ENCODE results near the gene NSFL1C.

NSFL1C gene

GRCh38 chr20:1462834-1463233, 3.8 kb downstream of the NSFL1C start:
- no peak for DNase-seq (ENCODE audit: extremely low read depth in 1 of 2, low read depth in 1 of 2)

DNA sequence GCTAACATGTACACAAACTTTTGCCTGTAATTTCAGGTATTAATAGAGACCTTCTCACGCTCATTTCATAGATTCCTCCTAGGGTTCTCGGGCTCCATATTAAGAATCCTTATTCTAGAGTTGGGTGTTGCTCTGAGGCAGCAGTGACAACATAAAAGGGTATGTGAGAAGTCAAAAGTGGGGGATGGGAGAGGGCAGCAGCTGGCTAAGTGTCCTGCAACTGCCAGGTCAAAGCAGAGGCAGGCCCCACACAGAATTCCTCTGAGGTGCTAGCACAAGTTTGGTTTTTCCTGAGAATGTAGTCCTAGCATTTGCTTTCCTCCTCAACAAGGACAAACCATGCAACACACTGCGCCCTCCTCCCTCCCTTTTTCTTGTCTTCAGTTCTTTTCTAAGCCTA, 4.6 kb downstream of the NSFL1C start:
- DNase-seq (ENCODE audit: extremely low read depth in 1 of 2, low read depth in 1 of 2), result no peak

DNA sequence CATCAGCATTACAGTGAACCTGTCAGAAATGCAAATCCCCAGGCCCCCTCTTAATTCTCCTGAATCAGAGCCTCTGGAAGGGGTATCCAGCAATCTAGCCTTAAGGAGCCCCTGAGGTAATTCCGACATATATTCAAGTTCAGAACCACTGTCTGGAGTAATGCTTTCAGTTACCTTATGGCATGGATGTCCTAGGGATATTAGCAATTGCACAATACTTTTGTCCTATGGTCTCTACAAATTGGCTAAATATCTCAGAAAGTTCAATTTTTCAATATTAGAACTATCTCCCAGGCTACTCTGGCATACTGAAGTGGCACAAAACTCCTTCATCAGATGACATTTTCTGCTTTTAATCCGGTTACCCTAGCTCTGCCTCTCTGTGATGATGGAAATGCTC, 6.4 kb downstream of the NSFL1C start:
- DNase-seq (ENCODE audit: extremely low read depth in 1 of 2, low read depth in 1 of 2), result no peak

DNA sequence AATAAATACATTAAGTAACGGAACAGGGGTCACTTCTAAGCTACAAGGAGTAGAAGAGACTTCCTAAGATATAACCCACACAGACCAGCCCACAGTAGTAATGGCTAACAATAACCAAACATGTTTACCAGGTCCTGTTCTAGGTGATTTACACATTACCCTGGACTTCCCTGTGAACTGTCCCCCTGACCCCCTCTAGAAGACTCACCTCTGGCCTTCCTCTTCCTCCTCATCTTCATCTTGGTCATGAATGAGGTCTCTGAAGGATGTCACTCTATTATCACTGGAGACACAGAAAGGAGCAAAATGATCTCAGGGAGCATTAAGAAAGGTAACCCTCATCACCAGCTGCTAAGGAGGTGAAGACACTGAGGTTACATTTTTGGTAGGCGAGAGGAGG, 8.7 kb downstream of the NSFL1C start:
- DNase-seq (ENCODE audit: extremely low read depth in 1 of 2, low read depth in 1 of 2), result no peak

DNA sequence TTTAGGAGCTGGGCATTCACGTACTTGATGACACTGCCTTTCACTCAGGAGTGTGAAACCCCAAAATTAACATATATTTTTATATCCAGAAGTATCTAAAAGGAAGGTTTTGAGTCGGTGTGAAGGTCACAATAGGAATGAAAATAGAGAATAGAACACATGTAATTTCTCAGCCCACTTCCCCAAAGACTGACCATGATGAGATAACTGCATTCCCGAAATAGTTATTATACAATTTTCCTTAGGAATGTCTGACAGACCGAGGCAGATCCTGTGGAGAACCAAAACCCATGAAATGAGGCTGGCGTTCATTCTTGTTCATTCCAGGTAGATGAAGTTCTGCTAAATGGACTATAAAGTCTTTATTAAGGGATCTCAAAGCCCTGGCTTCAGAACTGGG, 10.3 kb downstream of the NSFL1C start:
- no peak for DNase-seq (ENCODE audit: extremely low read depth in 1 of 2, low read depth in 1 of 2)

DNA sequence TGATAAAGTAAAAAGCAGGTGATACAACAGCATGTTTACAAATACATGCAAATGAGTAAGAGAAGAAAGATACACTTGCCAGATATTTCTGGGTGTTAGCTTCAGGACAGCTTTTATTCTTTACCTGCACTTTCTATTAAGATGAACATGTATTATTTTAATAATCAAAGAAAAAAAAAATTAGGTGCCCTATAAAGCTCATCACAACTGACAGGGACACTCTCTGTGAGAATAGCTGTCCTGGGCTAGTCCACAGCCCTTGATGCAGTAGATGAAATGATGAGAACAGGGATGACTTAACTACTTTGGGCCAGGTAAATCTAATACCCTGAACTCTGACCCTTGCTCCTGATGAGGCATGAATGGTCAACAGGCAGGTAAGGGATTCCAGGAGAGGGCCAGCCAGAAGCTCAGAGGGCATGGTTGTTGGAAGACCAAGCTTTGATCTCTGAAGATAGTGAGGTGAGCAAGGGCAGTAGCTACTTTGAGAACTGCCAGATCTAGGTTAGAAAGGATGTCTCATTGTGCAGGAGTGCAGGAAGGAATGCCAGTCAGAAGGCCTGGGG, 15.6 kb downstream of the NSFL1C start:
- DNase-seq (ENCODE audit: extremely low read depth in 1 of 2, low read depth in 1 of 2), result no peak

GRCh38 chr20:1449370-1449769, 17.3 kb downstream of the NSFL1C start:
- DNase-seq (ENCODE audit: extremely low read depth in 1 of 2, low read depth in 1 of 2), result no peak

DNA sequence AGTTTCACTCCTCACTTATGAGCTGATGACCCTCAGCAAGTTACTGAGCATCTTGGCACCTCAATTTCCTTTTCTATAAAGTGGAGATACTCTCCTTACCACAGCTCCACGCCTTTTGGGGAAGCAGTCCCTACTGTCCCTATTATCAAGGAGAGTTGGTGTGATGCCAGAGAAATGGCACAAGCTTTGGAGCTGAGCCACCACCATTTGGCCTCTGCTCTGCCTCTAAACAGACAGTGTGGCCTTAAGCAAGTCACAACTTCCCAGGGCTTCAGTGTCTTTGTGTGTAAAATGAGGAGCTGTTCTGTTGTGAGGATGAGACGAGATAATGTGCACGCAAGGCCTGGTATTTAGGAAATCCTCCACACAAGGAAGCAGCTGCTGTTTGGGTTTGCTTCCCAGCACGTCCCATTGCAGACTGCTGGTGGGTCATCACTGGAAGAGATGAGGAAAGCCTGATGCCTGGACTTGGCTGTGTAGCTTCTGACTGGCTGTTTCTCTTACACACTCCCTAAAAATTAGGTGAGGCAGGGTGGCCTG, 18.5 kb downstream of the NSFL1C start:
- no peak for DNase-seq (ENCODE audit: extremely low read depth in 1 of 2, low read depth in 1 of 2)

- DNase-seq (ENCODE audit: extremely low read depth in 1 of 2, low read depth in 1 of 2), result no peak
Observed at GRCh38 chr20:1446536-1446935, 20.1 kb downstream of the NSFL1C start.

GRCh38 chr20:1443085-1443484, 23.6 kb downstream of the NSFL1C start:
- DNase-seq (ENCODE audit: extremely low read depth in 1 of 2, low read depth in 1 of 2), result no peak

GRCh38 chr20:1442304-1442703, 24.3 kb downstream of the NSFL1C start:
- no peak for DNase-seq (ENCODE audit: extremely low read depth in 1 of 2, low read depth in 1 of 2)

- no peak for DNase-seq (ENCODE audit: extremely low read depth in 1 of 2, low read depth in 1 of 2)
Observed at GRCh38 chr20:1441133-1441532, 25.5 kb downstream of the NSFL1C start.

- no peak for DNase-seq (ENCODE audit: extremely low read depth in 1 of 2, low read depth in 1 of 2)
Observed at GRCh38 chr20:1440024-1440423, 26.6 kb downstream of the NSFL1C start.

DNA sequence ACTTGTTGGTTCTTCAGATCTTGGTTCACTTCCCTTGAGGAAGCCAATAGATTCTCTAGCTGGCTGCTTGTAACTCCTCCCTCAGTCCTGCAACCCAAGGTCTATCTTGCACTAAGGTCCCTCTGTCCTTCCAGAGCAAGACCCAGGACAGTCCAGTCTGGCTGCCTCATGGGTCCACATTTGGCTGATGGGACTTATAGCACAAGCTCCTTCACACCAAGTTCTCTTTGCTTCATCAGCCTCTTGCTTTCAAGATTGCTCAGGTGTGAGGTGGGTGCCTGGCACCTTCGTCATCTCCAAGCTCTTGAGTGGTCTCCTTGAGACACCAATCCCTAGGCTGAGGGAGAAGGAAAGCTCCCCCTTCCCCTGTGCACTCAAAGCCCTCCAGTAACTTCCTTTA, 28.3 kb downstream of the NSFL1C start:
- DNase-seq (ENCODE audit: extremely low read depth in 1 of 2, low read depth in 1 of 2), result no peak

DNA sequence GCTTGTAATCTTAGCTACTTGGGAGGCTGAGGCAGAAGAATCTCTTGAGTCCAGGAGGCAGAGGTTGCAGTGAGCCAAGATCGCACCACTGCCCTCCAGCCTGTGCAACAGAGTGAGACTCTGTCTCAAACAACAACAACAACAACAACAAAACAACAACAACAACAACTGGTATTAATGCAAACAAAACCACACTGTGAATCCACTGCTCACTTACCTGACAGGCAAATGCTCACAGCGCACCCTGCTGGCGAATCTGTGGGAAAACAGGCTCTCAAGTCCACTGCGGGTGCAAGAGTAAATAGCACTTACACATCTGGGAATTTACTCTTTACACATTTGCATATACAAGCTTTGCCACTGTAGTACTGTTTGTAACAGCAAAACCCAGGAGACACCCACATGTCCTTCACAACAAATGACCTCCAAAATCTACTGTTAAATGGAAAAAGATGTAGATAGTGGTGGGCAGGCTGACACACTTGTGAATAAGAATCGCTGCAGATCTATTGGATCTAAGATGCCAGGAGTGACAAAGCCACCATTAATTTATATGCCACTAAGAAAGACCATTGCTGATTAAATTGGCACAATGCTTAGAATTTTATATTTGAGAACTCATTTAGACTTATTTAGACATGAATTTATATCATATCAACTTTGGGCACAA, 29.3 kb downstream of the NSFL1C start:
- DNase-seq (ENCODE audit: extremely low read depth in 1 of 2, low read depth in 1 of 2), result peak; percentile 35 to 61

GRCh38 chr20:1436263-1436662, 30.4 kb downstream of the NSFL1C start:
- DNase-seq (ENCODE audit: extremely low read depth in 1 of 2, low read depth in 1 of 2), result no peak

DNA sequence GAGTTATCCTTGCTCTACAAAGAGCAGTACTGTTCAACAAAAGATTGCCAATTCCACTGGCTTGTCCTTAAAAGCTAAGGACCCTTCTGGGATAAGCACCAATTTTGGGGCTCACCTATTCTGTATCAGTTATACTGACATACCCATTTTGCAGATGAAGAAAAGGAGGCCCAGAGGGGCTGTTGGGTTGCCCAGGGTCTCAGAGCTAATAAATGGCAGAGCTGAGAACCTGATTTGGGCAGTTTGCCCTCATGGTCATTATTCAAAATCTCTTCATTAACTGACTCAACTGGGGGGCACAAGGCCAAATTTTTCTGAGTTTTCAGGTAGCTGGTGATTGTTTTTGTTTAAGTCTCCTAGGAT, 31.3 kb downstream of the NSFL1C start:
- no peak for DNase-seq (ENCODE audit: extremely low read depth in 1 of 2, low read depth in 1 of 2)

DNA sequence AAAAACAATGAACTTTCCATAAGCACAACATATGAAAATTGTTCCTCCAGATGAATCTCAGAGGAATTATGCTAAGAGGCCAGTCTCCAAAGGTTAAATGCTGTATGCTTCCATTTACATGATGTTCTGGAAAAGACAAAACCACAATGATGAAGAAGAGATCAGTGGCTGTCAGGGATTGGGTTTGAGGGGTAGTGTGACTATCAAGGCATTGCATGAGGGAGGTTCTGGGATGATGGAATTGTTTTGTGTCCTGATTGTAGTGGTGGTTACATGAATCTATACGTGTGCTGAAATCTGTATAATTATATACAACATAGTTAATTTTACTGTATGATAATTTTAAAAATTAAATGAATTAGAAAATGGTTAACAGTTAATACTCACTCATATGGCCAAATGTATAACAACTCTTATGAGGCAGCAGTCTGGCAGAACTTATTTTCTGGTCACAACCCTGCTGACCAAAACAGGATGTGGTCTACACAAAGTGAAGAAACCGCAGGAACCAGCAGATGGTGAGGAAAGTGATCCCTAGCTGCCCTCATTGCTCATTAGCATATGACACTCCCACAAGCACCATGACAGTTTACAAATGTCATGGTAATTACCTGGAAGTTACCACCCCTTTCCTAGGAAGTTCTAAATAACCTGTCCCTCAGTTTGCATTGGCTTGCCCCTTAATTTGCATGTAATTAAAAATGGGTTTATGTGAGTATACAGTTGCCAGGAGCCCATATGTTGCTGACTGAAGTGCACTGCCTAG, 31.9 kb downstream of the NSFL1C start:
- DNase-seq (ENCODE audit: extremely low read depth in 1 of 2, low read depth in 1 of 2), result peak; percentile 32 to 61

- no peak for DNase-seq (ENCODE audit: extremely low read depth in 1 of 2, low read depth in 1 of 2)
Observed at GRCh38 chr20:1431158-1431557, 35.5 kb downstream of the NSFL1C start.

- DNase-seq (ENCODE audit: extremely low read depth in 1 of 2, low read depth in 1 of 2), result no peak
Observed at GRCh38 chr20:1430004-1430451, 36.6 kb downstream of the NSFL1C start.

DNA sequence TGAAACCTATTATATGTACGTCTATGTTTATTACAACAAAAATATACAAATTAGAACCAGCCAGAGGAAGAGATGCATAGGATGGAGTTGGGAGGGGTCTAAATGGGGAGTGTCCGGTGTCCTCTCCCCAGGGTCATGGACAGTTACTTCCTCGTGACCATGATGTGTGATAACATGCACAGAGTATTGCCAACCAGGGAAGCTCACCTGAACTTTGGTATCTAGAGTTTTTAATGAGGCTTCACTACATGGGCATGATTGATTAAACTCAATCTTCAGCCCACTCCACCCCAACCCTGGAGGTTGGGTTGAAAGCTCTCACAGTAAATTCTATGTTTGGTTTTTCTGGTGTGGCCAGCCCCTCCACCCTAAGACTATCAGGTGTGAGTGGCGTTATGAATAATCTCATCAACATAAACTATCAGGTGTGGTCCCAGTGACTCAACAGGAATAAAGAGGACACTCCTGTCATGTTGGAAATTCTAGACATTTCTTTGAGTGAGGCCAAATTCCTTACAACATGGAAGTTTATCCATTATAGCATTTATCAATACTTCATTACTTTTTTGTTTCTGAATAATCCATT, 37.4 kb downstream of the NSFL1C start:
- no peak for DNase-seq (ENCODE audit: extremely low read depth in 1 of 2, low read depth in 1 of 2)
